ENCODE results near the gene CADPS.

Gene CADPS

DNA sequence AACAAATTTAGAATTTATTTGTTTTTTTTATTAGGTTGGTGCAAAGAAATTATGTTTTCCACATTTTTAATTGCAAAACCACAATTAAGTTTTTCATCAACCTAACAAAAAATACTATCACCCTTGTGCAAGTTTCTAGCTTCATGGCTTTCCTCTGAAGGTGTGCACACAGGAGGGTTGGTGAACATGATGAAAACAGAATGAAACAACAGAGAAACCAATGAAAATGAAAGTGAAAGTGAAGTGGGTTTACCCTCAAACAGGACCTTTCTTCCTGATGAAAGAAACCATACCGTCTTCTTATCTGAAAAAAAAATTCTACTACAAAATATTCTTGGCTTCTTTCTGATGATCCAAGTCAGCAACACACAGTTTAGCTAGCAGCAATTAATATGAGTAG is 429.9 kb downstream of the CADPS start:
- no peak for DNase-seq (ENCODE audit: low read depth, low spot score)

- DNase-seq (ENCODE audit: low read depth, low spot score): no peak
These were observed 435.2 kb downstream of the CADPS start for GRCh38 chr3:62439978-62440377.

- no peak for DNase-seq (ENCODE audit: low read depth, low spot score)
These were observed 435.9 kb downstream of the CADPS start for GRCh38 chr3:62439176-62439813.

DNA sequence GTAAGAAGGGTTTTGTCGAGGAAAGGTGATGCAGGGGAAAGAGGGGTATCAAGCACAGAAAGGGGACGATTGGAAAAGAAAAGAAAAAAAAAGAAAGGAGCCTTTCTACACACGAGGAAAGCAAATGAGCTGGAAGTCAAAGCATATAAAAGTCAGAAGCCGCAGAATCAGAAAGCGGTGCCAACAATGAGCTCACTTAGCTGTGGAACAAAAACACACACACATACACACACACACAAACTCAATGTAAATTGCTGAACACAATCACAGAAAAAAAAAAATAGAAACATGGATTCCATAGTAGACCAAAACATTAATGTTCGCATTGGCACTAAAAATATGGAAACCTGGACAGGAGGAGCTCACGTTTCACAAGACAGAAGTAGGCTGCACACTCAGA is 438.4 kb downstream of the CADPS start:
- DNase-seq (ENCODE audit: low read depth, low spot score): no peak

GRCh38 chr3:62433396-62433795 is 441.8 kb downstream of the CADPS start:
- DNase-seq (ENCODE audit: low read depth, low spot score): no peak

DNA sequence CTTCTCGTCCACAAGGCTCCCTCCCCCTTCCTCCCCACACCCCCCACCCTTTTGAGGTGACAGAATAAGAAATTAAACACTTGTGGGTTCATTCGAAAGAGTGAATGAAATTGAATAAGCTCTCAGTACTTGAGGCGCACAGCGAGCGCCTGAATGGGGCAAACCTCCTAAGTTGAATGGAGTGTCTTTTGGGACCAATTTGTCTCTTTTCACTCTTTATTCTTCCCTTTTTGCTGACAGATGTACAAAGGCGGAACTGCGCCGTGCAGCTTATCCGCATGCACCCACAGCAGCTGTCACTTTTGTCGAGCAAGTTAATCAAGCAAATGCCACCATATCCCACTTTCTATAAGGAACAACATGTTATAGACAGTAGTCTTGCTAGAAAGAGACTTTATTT is 454.0 kb downstream of the CADPS start:
- no peak for DNase-seq (ENCODE audit: low read depth, low spot score)

GRCh38 chr3:62416144-62416543 is 459.1 kb downstream of the CADPS start:
- no peak for DNase-seq (ENCODE audit: low read depth, low spot score)

DNA sequence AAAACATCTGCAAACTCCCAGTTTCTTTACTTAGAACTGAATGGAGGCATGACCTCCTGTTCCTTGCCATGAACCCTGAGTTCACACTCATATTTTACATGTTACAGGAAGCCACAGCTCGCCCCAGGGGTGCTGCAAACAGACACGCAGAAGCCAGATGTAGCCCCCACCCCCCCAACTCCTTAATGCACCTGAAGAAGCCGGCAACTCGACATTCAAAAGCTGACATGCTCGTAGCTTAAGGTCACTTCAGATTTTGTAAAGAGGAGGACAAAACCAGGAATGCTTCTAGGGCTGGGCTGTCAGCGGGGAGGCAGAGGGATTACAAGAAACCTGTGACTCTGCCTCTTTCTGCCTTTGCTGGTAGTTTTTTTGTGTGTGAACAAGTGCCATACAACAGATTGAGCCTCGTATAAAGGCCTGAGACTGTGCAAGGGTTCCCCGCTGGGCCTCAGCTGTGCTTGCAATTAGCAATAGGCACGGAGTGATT is 459.9 kb downstream of the CADPS start:
- no peak for DNase-seq (ENCODE audit: low read depth, low spot score)

GRCh38 chr3:62414786-62415185 is 460.4 kb downstream of the CADPS start:
- no peak for DNase-seq (ENCODE audit: low read depth, low spot score)

GRCh38 chr3:62413687-62414086 is 461.5 kb downstream of the CADPS start:
- DNase-seq (ENCODE audit: low read depth, low spot score): no peak

- DNase-seq (ENCODE audit: low read depth, low spot score): no peak
These were observed 468.3 kb downstream of the CADPS start for GRCh38 chr3:62406945-62407344.

- DNase-seq (ENCODE audit: low read depth, low spot score): no peak
These were observed 469.6 kb downstream of the CADPS start for GRCh38 chr3:62405566-62405965.

DNA sequence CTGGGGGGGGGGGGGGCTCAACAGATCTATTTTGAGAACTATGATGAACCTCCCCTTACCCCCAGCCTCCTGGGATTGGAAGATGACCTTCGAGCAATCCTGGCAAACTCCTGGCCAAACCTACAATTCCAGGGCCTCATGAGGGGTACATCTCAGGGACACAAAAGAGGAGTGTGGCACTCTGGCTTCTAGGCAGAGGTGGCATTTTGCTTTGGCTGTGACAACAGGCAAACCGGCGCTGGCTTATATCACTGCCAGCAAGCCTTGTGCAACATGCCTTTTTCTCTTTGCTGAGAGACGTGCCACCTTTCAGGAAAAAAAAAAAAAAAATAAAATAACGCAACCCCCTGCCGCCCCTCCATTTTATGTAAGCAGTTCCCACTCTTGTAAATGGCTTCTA is 470.1 kb downstream of the CADPS start:
- DNase-seq (ENCODE audit: low read depth, low spot score): no peak

- DNase-seq (ENCODE audit: low read depth, low spot score): no peak
These were observed 470.9 kb downstream of the CADPS start for GRCh38 chr3:62404321-62404720.

DNA sequence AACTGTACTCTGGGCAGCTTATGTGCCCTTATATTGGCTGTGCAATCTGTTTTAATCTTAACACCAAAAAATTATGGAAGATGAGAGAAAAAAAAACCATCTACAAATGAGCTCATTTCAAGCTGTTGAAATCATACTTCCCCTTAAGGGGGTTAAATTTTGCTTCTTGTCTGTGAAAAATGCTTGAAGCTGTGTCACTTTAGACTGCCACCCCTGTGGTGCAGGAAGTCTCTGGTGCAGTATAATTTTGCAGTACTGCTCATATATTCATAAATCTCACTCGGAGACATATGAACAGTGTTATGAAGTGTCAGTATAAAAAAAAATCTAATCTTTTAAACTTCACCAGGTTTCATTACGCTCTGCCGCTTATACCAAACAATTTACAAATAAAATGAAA is 471.5 kb downstream of the CADPS start:
- no peak for DNase-seq (ENCODE audit: low read depth, low spot score)

- DNase-seq (ENCODE audit: low read depth, low spot score): no peak
These were observed 482.5 kb downstream of the CADPS start for GRCh38 chr3:62392626-62393292.

DNA sequence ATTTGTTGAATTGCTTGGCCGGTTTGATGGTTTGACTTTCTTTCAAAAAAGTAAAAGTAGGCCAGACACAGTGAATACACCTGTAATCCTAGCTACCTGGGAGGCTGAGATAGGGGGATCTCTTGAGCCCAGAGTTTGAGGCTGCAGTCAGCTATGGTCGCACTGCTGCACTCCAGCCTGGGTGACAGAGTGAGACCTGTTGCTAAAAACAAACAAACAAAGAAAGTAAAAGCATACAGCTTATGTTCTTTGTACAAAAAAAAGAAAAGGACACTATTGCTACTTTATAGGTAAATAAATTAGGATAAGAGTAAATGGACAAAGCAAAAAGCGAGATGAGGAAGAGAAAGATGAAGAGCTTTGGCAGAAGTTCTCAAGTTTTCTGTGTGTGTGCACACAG is 488.0 kb downstream of the CADPS start:
- DNase-seq (ENCODE audit: low read depth, low spot score): no peak

GRCh38 chr3:62379321-62379798 is 495.9 kb downstream of the CADPS start:
- no peak for DNase-seq (ENCODE audit: low read depth, low spot score)

GRCh38 chr3:62378921-62379320 is 496.3 kb downstream of the CADPS start:
- DNase-seq (ENCODE audit: low read depth, low spot score): no peak

DNA sequence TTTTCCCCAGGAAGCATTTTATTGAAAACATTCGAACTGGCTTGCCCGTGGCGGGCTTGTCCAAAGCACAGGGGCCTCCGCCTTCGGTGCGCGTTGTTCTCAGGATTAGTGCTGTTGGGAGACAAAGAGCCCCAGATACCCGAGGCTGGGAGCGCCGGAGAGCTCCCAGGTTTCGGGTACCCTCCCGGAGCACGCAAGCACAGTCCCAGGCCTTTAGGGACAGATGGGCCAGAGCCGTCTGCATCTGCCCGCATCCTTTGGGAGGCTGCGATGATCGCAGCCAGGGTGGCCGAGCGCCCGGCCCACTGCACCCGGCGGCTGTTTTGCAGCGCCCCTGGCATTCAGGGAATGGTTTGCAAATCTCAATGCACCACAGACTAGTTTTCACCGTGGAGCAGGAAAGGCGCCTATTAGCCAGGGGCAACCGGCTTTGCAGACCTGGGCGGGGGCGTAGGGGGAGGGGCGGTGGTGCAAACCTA is 496.9 kb downstream of the CADPS start:
- no peak for DNase-seq (ENCODE audit: low read depth, low spot score)

DNA sequence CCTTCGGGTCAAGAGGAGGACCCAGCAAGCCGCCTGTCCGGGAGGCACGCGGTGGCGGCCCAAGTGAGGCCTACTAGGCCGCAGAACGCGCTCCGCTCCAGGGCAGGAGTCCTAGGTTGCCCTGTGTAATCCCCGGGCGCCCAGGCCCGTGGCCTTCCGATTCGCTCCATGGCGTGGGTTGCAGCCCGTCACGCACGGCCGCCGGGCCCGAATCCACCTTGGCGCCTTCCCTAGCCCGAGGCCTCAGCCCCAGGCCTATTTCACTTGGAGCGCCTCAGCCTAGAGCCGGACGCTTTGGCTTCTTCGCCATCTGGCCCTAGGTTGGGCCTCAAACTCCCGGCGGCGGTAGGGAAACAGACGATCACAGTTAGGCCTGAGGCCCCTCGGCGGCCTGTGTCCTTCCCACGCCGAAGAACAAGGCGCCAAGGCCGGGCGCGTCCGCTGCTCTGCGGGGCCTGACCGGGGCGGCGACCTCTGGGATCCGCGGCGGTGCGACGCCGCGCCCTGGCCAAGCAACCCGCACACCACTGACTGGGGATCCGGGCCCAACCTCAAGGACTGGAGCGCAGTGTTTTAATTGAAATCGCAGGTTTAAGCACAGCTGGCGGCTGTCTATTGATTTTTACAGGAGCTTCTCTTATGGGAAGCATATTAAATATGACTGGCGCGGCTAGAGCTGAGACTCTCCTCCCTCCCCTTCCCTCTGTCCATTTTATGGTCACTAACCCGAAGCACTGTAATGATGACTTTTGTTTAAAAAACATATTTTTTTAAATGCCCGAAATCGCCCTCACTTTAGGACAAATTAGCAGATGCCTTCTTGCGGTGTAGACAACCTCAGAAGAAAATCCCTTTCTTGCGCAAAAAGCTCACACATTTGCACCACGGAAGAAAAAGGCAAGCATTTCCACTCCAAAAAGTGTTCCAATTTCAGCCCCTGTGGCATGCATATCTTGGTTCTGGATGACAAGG is 498.0 kb downstream of the CADPS start:
- DNase-seq (ENCODE audit: low read depth, low spot score): no peak

DNA sequence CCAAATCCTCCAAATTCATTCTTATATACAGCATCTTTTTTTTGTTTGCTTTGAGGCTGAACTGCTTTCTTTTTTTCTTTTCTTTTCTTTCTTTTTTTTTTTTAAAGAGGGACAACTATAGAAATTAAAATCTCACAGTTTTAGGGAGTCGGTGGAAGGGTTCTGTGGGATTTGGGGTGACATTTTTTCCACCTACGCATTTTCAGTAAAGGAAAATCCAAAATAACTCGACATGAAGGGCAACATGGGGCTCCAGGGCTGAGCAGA is 498.8 kb downstream of the CADPS start:
- no peak for DNase-seq (ENCODE audit: low read depth, low spot score)
